NK-92 (cell line): Measurements from ENCODE around the gene OR4M1.
"Not testable (repeated sequence)": the region's sequence is repeated elsewhere in the genome, so short reads cannot be mapped to it uniquely, and the experiment has no call there.

ENCODE experiments used
- DNase-seq: peaks from one replicate; lab custom pipeline; 2025; ENCODE audit not compliant: unreplicated experiment; lab: John Stamatoyannopoulos, UW

OR4M1 gene

DNA sequence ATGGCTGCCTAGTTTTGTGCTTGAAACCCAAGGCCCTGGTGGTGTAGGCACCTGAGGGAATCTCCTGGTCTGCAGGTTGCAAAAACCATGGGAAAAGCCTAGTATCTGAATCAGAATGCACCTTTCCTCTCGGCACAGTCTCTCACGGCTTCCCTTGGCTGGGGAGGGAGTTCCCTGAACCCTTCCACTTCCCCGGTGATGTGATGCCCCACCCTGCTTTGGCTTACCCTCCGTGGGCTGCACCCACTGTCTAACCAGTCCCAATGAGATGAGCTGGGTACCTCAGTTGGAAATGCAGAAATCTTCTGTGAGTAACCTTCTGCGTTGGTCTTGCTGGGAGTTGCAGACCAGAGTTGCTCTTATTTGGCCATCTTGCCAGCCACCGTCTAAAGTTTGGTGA, 47.7 kb downstream of the OR4M1 start:
- not testable (repeated sequence) for DNase-seq

- DNase-seq, result no peak
These were observed 49.9 kb downstream of the OR4M1 start for GRCh38 chr14:19823178-19823577.

- DNase-seq, result no peak
These were observed 50.5 kb downstream of the OR4M1 start for GRCh38 chr14:19823765-19824164.

DNA sequence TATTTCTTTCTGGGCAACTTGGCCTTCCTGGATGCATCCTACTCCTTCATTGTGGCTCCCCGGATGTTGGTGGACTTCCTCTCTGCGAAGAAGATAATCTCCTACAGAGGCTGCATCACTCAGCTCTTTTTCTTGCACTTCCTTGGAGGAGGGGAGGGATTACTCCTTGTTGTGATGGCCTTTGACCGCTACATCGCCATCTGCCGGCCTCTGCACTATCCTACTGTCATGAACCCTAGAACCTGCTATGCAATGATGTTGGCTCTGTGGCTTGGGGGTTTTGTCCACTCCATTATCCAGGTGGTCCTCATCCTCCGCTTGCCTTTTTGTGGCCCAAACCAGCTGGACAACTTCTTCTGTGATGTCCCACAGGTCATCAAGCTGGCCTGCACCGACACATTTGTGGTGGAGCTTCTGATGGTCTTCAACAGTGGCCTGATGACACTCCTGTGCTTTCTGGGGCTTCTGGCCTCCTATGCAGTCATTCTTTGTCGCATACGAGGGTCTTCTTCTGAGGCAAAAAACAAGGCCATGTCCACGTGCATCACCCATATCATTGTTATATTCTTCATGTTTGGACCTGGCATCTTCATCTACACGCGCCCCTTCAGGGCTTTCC, 54.4 kb downstream of the OR4M1 start:
- DNase-seq, result not testable (repeated sequence)

DNA sequence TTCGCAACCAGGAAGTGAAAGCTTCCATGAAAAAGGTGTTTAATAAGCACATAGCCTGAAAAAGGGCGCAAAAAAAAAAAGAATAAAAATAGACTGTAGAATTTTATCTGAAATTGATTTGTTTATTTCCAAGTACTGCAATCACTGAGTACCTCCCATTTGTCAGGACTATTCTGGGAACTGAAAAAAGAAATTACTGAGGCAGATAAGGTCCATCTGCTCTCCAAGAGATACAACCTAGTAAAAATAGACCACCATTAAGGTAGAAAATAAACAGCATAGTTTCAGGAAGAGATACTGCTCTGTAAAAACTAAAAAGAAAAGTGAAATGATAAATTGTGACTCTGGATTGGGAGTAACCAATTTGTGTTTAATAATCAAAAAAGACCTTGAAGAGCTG, 55.0 kb downstream of the OR4M1 start:
- no peak for DNase-seq
